Brain microvascular endothelial cell (primary cell): ENCODE data around the gene SUN5.

Experiments
- DNase-seq: peaks from one replicate; pipeline ENCODE4 v3.0.0-alpha.2; 2020
- H3K27ac ChIP-seq: fragments of 250-450 bp; sonication (Bioruptor Pico); 2 replicates; pipeline ENCODE4 v1.5.1; 2020; ENCODE audit warnings: mild to moderate bottlenecking, moderate library complexity
- H3K27me3 ChIP-seq: fragments of 250-450 bp; sonication (Bioruptor Pico); replicated peaks from 2 replicates; pipeline ENCODE4 v1.5.1; 2020; ENCODE audit warnings: mild to moderate bottlenecking
- H3K36me3 ChIP-seq: fragments of 250-450 bp; sonication (Bioruptor Pico); replicated peaks from 2 replicates; pipeline ENCODE4 v1.5.1; 2020; ENCODE audit warnings: mild to moderate bottlenecking
- H3K4me3 ChIP-seq: 2 replicates; pipeline ENCODE4 v1.5.1; 2011; ENCODE audit warnings: low read depth, mild to moderate bottlenecking, control low read depth, low read length, moderate library complexity
- CTCF ChIP-seq: IDR thresholded peaks from 2 replicates; pipeline ENCODE4 v1.5.1; 2011; ENCODE audit warnings: low read depth, mild to moderate bottlenecking, moderate library complexity, low read length, control low read depth, inconsistent platforms; ENCODE audit errors: missing control alignments
- in situ Hi-C: cut with HindIII; loops from 2 replicates; pipeline ENCODE4 v1.10.0; 2017; ENCODE audit warnings: low sequenced_read_pairs, low pct_ligation_motif_present

The SUN5 gene

GRCh38 chr20:33024609-33025317 lies 20.5 kb upstream of the SUN5 start:
- DNase-seq, result no peak
- no peaks in the 10 kb centered on the region for H3K36me3 ChIP-seq
- H3K27me3 ChIP-seq, result no peaks in the 10 kb centered on the region
- H3K27ac ChIP-seq, result no peak overlapping the region
- no peak for TF ChIP-seq CTCF
- in situ Hi-C loops, result no loop called here
- no peak overlapping the region for H3K4me3 ChIP-seq

GRCh38 chr20:33024243-33024560 lies 20.0 kb upstream of the SUN5 start:
- DNase-seq, result no peak
- no peak for TF ChIP-seq CTCF
- Histone ChIP-seq H3K27ac (no peak overlapping the region), H3K4me3 (no peak overlapping the region), H3K27me3 (no peaks in the 10 kb centered on the region), H3K36me3 (no peaks in the 10 kb centered on the region)
- in situ Hi-C loops, result no loop called here

GRCh38 chr20:33023439-33024242 lies 19.4 kb upstream of the SUN5 start:
- DNase-seq, result no peak
- no peaks in the 10 kb centered on the region for H3K27me3 ChIP-seq
- TF ChIP-seq CTCF, result no peak
- no peaks in the 10 kb centered on the region for H3K36me3 ChIP-seq
- no peak overlapping the region for H3K4me3 ChIP-seq
- H3K27ac ChIP-seq, result no peak overlapping the region
- in situ Hi-C loops, result no loop called here

GRCh38 chr20:33022694-33023438 lies 18.6 kb upstream of the SUN5 start:
- DNase-seq, result no peak
- in situ Hi-C loops, result no loop called here
- Histone ChIP-seq H3K36me3 (no peaks in the 10 kb centered on the region), H3K27me3 (no peaks in the 10 kb centered on the region), H3K4me3 (no peak overlapping the region), H3K27ac (no peak overlapping the region)
- TF ChIP-seq CTCF, result no peak

GRCh38 chr20:33022289-33022688 lies 18.1 kb upstream of the SUN5 start:
- no peak for DNase-seq
- no peak overlapping the region for H3K4me3 ChIP-seq
- no peak for TF ChIP-seq CTCF
- no peaks in the 10 kb centered on the region for H3K36me3 ChIP-seq
- in situ Hi-C loops, result no loop called here
- H3K27ac ChIP-seq, result no peak overlapping the region
- H3K27me3 ChIP-seq, result no peaks in the 10 kb centered on the region
